ENCODE results near the gene ALG3. TPM values are rescaled to one million over a fixed set of nuclear protein-coding genes. Genes with fewer than 3 reads are reported as not detected.

ALG3 gene
- total RNA-seq, 1 experiment from 2014 or later: 68.8 TPM

GRCh38 chr3:184227481-184227935 is 21.3 kb downstream of the ALG3 start:
- BruUV-seq (replicated peaks): no TSS peak
- ChIA-PET POLR2A (ENCODE audit: low non-redundant PET) (no interaction called here), CTCF (interaction anchor here (0.6 to 1.4 kb wide), 6 partner anchors 9 to 78 kb away, joined by 3 to 10 read pairs (median 4); no protein-coding TSS in a partner anchor)
- peak; percentile 87 for TF ChIP-seq CTCF (conservative IDR thresholded peaks at IDR 0.05; ENCODE audit: low read depth, low read length)
- no peak for TF ChIP-seq EZH2 (IDR thresholded peaks at IDR 0.05; ENCODE audit: borderline replicate concordance, low read depth, low read length, poor library complexity, severe bottlenecking)
- intact Hi-C loops (cut with micrococcal nuclease; ENCODE audit: unreplicated experiment): no loop called here
- Histone ChIP-seq H3K27ac (ENCODE audit: low read depth, low read length, poor library complexity, severe bottlenecking) (no peak overlapping the region), H3K27me3 (replicated peaks; ENCODE audit: insufficient read depth, low read depth, low read length, poor library complexity) (peaks cover 54% of the 10 kb centered on the region), H3K4me3 (ENCODE audit: low read depth, low read length, poor library complexity, severe bottlenecking) (no peak overlapping the region), H3K4me1 (ENCODE audit: insufficient read depth, low read length, poor library complexity, severe bottlenecking) (peaks cover 5% of the 10 kb centered on the region), H3K9me3 (ENCODE audit: low read depth, low read length, poor library complexity, severe bottlenecking) (no peaks in the 10 kb centered on the region), H3K36me3 (ENCODE audit: insufficient read depth, low read length, poor library complexity, severe bottlenecking) (no peaks in the 10 kb centered on the region)
- DNase-seq (ENCODE audit: low spot score): peak; percentile 42

- no peak for DNase-seq (ENCODE audit: low spot score)
- H3K4me3 ChIP-seq (ENCODE audit: low read depth, low read length, poor library complexity, severe bottlenecking): no peak overlapping the region
- H3K27me3 ChIP-seq (replicated peaks; ENCODE audit: insufficient read depth, low read depth, low read length, poor library complexity): peaks cover 21% of the 10 kb centered on the region
- no peaks in the 10 kb centered on the region for H3K4me1 ChIP-seq (ENCODE audit: insufficient read depth, low read length, poor library complexity, severe bottlenecking)
- no peaks in the 10 kb centered on the region for H3K9me3 ChIP-seq (ENCODE audit: low read depth, low read length, poor library complexity, severe bottlenecking)
- no TSS peak for BruUV-seq (replicated peaks)
- ChIA-PET POLR2A (ENCODE audit: low non-redundant PET) (no interaction called here), CTCF (no interaction called here)
- H3K36me3 ChIP-seq (ENCODE audit: insufficient read depth, low read length, poor library complexity, severe bottlenecking): no peaks in the 10 kb centered on the region
- intact Hi-C loops (cut with micrococcal nuclease; ENCODE audit: unreplicated experiment): no loop called here
- H3K27ac ChIP-seq (ENCODE audit: low read depth, low read length, poor library complexity, severe bottlenecking): no peak overlapping the region
- TF ChIP-seq CTCF (conservative IDR thresholded peaks at IDR 0.05; ENCODE audit: low read depth, low read length) (no peak), EZH2 (IDR thresholded peaks at IDR 0.05; ENCODE audit: borderline replicate concordance, low read depth, low read length, poor library complexity, severe bottlenecking) (no peak)
Observed at GRCh38 chr3:184223946-184224345, 24.8 kb downstream of the ALG3 start.

GRCh38 chr3:184222521-184222920 is 26.2 kb downstream of the ALG3 start:
- Histone ChIP-seq H3K36me3 (ENCODE audit: insufficient read depth, low read length, poor library complexity, severe bottlenecking) (no peaks in the 10 kb centered on the region), H3K4me1 (ENCODE audit: insufficient read depth, low read length, poor library complexity, severe bottlenecking) (no peaks in the 10 kb centered on the region), H3K4me3 (ENCODE audit: low read depth, low read length, poor library complexity, severe bottlenecking) (no peak overlapping the region), H3K9me3 (ENCODE audit: low read depth, low read length, poor library complexity, severe bottlenecking) (no peaks in the 10 kb centered on the region), H3K27me3 (replicated peaks; ENCODE audit: insufficient read depth, low read depth, low read length, poor library complexity) (peaks cover 7% of the 10 kb centered on the region), H3K27ac (ENCODE audit: low read depth, low read length, poor library complexity, severe bottlenecking) (no peak overlapping the region)
- BruUV-seq (replicated peaks): no TSS peak
- no peak for DNase-seq (ENCODE audit: low spot score)
- ChIA-PET POLR2A (ENCODE audit: low non-redundant PET) (no interaction called here), CTCF (no interaction called here)
- no peak for TF ChIP-seq EZH2 (IDR thresholded peaks at IDR 0.05; ENCODE audit: borderline replicate concordance, low read depth, low read length, poor library complexity, severe bottlenecking)
- TF ChIP-seq CTCF (conservative IDR thresholded peaks at IDR 0.05; ENCODE audit: low read depth, low read length): no peak
- intact Hi-C loops (cut with micrococcal nuclease; ENCODE audit: unreplicated experiment): no loop called here

Measured in A673 (cell line).